MM.1S (cell line): ENCODE results near the gene ACVR1.
"Not testable (repeated sequence)": the region's sequence is repeated elsewhere in the genome, so short reads cannot be mapped to it uniquely, and the experiment has no call there.

ENCODE experiments used
- DNase-seq: peaks from one replicate; pipeline ENCODE4 v3.0.0-alpha.2; 2015
- H2AFZ ChIP-seq: fragments of 300-600 bp; sonication (generic); 2 replicates; pipeline ENCODE4 v1.6.0; 2016; ENCODE audit warnings: antibody characterized with exemption, low read length
- H3F3A ChIP-seq: fragments of 300-600 bp; sonication (generic); 2 replicates; pipeline ENCODE4 v1.6.1; 2016; ENCODE audit warnings: mild to moderate bottlenecking, antibody characterized with exemption, low read length, moderate library complexity, mixed read lengths; ENCODE audit not compliant: insufficient read depth
- H3K27ac ChIP-seq: fragments of 300-600 bp; sonication (generic); 2 replicates; pipeline ENCODE4 v1.5.1; 2016; ENCODE audit warnings: mild to moderate bottlenecking, low read length
- H3K27me3 ChIP-seq: fragments of 300-600 bp; sonication (generic); replicated peaks from 2 replicates; pipeline ENCODE4 v1.6.0; 2016; ENCODE audit warnings: low read length; ENCODE audit not compliant: insufficient read depth
- H3K36me3 ChIP-seq: fragments of 300-600 bp; sonication (generic); replicated peaks from 2 replicates; pipeline ENCODE4 v1.6.1; 2016; ENCODE audit warnings: mild to moderate bottlenecking, low read length, mixed read lengths; ENCODE audit not compliant: insufficient read depth
- H3K4me1 ChIP-seq: fragments of 300-600 bp; sonication (generic); 2 replicates; pipeline ENCODE4 v1.6.1; 2016; ENCODE audit warnings: low read length, mixed read lengths
- H3K4me2 ChIP-seq: fragments of 300-600 bp; sonication (generic); 2 replicates; pipeline ENCODE4 v1.6.0; 2016; ENCODE audit warnings: low read depth, low read length
- H3K4me3 ChIP-seq: fragments of 300-600 bp; sonication (generic); 2 replicates; pipeline ENCODE4 v1.5.1; 2016; ENCODE audit warnings: low read length, mixed read lengths
- H3K79me2 ChIP-seq: fragments of 300-600 bp; sonication (generic); 2 replicates; pipeline ENCODE4 v1.6.1; 2016; ENCODE audit warnings: mixed run types, low read length, mixed read lengths
- H3K9ac ChIP-seq: fragments of 300-600 bp; sonication (generic); 2 replicates; pipeline ENCODE4 v1.6.1; 2016; ENCODE audit warnings: low read length, mixed read lengths
- H3K9me2 ChIP-seq: fragments of 300-600 bp; sonication (generic); replicated peaks from 2 replicates; pipeline ENCODE4 v1.6.1; 2016; ENCODE audit warnings: mild to moderate bottlenecking, low read length, mixed read lengths; ENCODE audit not compliant: insufficient read depth
- H3K9me3 ChIP-seq: fragments of 300-600 bp; sonication (generic); replicated peaks from 2 replicates; pipeline ENCODE4 v1.6.1; 2016; ENCODE audit warnings: mild to moderate bottlenecking, low read length, mixed read lengths; ENCODE audit not compliant: insufficient read depth
- H4K20me1 ChIP-seq: fragments of 300-600 bp; sonication (generic); 2 replicates; pipeline ENCODE4 v1.6.1; 2016; ENCODE audit warnings: mild to moderate bottlenecking, low read length, moderate library complexity, mixed read lengths; ENCODE audit not compliant: insufficient read depth
- EZH2 ChIP-seq: fragments of 300-600 bp; sonication (generic); optimal IDR thresholded peaks from 2 replicates; pipeline ENCODE3; 2017; ENCODE audit warnings: low read depth, mild to moderate bottlenecking, antibody characterized with exemption, low read length, mixed read lengths
- EZH2phosphoT487 ChIP-seq: fragments of 300-600 bp; sonication (generic); IDR thresholded peaks from 2 replicates; pipeline ENCODE4 v1.6.1; 2018; ENCODE audit warnings: antibody characterized with exemption, low read length
- TF ChIP-seq, protein P1 (sequence below): fragments of 300-600 bp; sonication (generic); IDR thresholded peaks from 2 replicates; pipeline ENCODE4 v1.5.1; 2016; ENCODE audit warnings: antibody characterized with exemption, low read length, mixed read lengths

ACVR1 gene

DNA sequence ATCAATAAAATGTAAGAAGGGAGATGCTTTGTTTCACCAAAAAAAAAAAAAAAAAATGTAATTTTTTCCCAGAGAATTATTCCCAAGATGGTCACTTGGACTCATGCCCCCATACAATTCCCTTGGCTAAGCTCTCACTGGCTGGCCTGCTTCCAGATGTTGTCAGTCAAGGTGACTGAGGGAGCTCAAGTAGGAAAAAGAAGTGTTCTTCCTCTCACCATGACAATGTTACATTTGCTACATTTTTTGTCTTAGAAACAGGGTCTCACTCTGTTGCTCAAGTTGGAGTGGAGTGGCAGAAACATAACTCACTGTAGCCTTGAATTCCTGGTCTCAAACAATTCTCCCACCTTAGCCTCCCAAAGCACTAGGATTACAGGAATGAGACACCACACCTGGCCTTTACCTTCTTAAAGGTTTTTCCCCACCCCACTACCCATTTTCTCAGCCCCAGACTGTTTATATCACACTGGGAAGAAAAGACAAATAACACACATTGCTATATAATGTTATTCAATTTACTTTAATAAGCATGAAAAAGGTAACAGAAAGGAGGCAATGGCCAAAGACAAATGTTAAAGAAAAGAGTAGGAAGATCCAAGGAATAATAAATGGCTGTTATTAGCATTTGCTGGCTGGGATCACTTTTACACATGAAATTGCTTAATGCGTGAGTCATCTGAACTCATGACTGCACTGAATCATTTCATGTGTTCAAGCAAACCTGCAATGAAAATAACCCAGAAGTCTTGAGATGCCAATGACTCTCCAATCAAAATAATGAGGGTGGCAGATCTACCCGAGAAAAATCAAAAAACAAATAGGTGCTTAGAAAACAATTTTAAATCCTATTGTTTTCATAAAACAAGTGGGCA is 45.2 kb downstream of the ACVR1 start:
- no peaks in the 10 kb centered on the region for H4K20me1 ChIP-seq
- H3K36me3 ChIP-seq: no peaks in the 10 kb centered on the region
- H3K4me1 ChIP-seq: no peaks in the 10 kb centered on the region
- H3K9me2 ChIP-seq: no peaks in the 10 kb centered on the region
- H3K9me3 ChIP-seq: no peaks in the 10 kb centered on the region
- H3K4me2 ChIP-seq: no peak overlapping the region
- TF ChIP-seq, protein P1, sequence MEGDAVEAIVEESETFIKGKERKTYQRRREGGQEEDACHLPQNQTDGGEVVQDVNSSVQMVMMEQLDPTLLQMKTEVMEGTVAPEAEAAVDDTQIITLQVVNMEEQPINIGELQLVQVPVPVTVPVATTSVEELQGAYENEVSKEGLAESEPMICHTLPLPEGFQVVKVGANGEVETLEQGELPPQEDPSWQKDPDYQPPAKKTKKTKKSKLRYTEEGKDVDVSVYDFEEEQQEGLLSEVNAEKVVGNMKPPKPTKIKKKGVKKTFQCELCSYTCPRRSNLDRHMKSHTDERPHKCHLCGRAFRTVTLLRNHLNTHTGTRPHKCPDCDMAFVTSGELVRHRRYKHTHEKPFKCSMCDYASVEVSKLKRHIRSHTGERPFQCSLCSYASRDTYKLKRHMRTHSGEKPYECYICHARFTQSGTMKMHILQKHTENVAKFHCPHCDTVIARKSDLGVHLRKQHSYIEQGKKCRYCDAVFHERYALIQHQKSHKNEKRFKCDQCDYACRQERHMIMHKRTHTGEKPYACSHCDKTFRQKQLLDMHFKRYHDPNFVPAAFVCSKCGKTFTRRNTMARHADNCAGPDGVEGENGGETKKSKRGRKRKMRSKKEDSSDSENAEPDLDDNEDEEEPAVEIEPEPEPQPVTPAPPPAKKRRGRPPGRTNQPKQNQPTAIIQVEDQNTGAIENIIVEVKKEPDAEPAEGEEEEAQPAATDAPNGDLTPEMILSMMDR: no peak
- TF ChIP-seq EZH2phosphoT487: no peak
- TF ChIP-seq EZH2: no peak
- H3K4me3 ChIP-seq: no peak overlapping the region
- no peaks in the 10 kb centered on the region for H3K27me3 ChIP-seq
- H3K79me2 ChIP-seq: no peaks in the 10 kb centered on the region
- H3K9ac ChIP-seq: no peak overlapping the region
- no peak overlapping the region for H3K27ac ChIP-seq
- DNase-seq: no peak
- H3F3A ChIP-seq: no peaks in the 10 kb centered on the region
- no peak overlapping the region for H2AFZ ChIP-seq

DNA sequence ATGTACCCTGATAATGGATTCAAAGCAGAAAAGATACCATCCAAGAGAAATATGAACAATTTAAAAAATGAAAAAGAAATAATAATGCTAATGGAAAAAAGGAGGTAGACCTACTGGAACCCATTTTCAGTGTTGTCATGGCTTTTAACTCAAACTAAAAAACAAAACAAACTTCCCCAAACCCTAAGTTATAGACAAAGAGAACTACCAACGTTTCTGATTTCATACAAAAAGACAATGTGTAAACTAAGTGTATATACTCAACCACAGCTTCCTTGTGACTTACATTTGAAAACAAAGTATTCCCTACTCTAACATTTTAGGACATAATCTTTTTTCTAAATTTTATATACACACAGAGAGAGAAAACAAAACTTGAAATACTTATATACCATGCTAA is 45.9 kb downstream of the ACVR1 start:
- TF ChIP-seq, protein P1: no peak
- no peak for TF ChIP-seq EZH2
- no peak for TF ChIP-seq EZH2phosphoT487
- Histone ChIP-seq H3K4me2 (no peak overlapping the region), H4K20me1 (no peaks in the 10 kb centered on the region), H3F3A (no peaks in the 10 kb centered on the region), H3K27ac (no peak overlapping the region), H3K9me3 (no peaks in the 10 kb centered on the region), H3K36me3 (no peaks in the 10 kb centered on the region), H3K27me3 (no peaks in the 10 kb centered on the region), H3K4me3 (no peak overlapping the region), H3K4me1 (no peaks in the 10 kb centered on the region), H3K9ac (no peak overlapping the region), H3K79me2 (no peaks in the 10 kb centered on the region), H2AFZ (no peak overlapping the region), H3K9me2 (no peaks in the 10 kb centered on the region)
- DNase-seq: no peak

DNA sequence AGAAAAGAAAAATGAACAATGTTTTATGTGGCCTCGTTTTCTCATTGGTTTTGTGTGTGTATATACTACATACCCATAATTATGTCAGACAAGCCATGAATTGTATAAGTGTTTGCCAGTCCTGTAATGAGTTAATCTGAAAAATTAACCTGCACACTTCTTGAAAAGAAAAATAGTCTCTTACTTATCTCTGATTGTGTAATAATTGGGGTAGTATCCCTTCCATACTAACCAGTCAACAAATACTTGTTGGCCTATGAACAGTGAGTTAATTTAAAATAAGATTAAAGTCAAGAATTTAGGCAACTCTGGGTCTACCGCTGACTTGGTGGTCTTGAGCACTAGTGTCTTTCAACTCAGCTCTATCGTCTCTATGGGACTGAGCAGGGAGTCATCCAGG is 48.8 kb downstream of the ACVR1 start:
- Histone ChIP-seq H3K4me1 (no peaks in the 10 kb centered on the region), H3K9me2 (no peaks in the 10 kb centered on the region), H2AFZ (no peak overlapping the region), H3K9ac (no peak overlapping the region), H4K20me1 (no peaks in the 10 kb centered on the region), H3K27me3 (no peaks in the 10 kb centered on the region), H3K9me3 (no peaks in the 10 kb centered on the region), H3F3A (no peaks in the 10 kb centered on the region), H3K4me3 (no peak overlapping the region), H3K4me2 (no peak overlapping the region), H3K79me2 (no peaks in the 10 kb centered on the region), H3K27ac (no peak overlapping the region), H3K36me3 (no peaks in the 10 kb centered on the region)
- TF ChIP-seq, protein P1: no peak
- TF ChIP-seq EZH2phosphoT487 (no peak), EZH2 (no peak)
- no peak for DNase-seq

DNA sequence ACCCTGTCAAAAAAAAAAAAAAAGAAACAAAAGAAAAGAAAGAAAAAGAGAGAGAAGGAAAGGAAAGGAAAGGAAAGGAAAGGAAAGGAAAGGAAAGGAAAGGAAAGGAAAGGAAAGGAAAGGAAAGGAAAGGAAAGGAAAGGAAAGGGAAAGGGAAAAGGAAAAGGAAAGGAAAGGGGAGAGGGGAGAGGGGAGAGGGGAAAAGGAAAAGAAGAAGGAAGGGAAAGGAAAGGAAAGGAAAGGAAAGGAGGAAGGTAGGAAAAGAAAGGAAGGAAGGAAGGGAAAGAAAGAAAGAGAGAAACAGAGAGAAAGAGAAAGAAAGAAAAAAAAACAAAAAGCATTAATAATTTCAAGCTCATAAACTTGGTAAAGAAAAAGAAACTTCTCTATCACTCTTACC is 49.5 kb downstream of the ACVR1 start:
- H3K4me2 ChIP-seq, H4K20me1 ChIP-seq, H3K36me3 ChIP-seq, H3F3A ChIP-seq, DNase-seq, H3K4me1 ChIP-seq, H3K9me2 ChIP-seq, H3K9ac ChIP-seq, H3K27ac ChIP-seq, H3K27me3 ChIP-seq, H3K9me3 ChIP-seq, H3K79me2 ChIP-seq, H3K4me3 ChIP-seq, H2AFZ ChIP-seq: not testable (repeated sequence)
